GM19351 (cell line): ENCODE results near the gene SACS.

Source experiments
- ATAC-seq: cut with Tn5 transposase; IDR thresholded peaks from one replicate; pipeline ENCODE4 v1.9.1; 2021; ENCODE audit warnings: mild to moderate bottlenecking, moderate library complexity; ENCODE audit not compliant: unreplicated experiment

SACS gene

DNA sequence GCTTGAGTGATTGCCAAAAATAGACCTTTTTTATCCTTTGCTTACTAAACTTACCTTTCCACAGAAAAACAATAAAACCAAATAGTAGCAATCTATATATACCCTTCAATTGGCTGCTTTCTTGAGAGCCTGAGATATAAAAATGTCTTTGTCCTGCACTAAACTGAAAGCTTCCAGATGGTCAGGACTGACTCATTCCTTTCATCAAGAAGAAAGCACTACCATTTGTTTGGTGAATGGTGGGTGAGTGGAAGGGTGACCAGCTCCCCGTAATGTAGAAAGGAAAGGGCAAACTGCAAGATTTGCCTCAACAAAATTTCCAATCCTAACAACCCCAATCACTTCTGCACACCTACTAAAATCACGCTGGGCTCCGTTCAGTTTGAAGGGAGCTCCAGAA is 67.8 kb downstream of the SACS start:
- no peak for ATAC-seq

DNA sequence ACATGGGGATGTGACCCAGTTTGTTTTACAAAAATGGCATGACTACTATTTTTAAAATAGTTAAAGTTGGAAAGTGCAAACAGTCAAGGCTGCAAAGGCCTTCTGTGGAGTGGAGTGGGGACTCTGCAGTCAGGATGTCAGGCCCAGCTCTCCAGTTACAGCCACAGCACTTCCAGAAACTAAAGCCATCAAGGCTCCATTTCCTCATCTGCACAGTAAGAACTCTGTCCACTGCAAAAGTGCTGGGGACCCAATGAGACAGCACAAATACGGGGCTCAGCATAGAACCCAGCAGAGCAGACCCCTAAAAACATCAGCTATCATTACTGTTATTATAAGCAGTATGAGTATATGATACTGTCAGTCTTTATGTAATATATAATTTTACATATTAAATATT is 73.6 kb downstream of the SACS start:
- ATAC-seq: no peak

DNA sequence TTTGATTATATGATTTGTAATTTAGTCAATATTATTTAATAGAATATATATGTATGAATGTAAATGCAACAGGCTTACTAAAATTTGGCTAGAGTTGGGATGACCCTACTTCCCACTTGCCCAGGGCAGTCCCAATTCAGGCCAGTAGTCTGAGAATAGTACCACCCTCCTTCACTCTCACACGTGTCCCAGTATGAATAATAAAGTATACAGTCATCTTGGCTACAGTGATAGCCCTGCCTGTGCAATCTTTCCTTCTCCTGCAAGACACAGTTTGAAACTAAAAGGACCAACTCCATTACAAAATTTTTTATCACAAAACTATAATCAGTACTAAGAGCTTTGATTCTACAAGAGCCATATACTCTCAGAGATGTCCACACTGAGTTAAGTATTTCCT is 76.2 kb downstream of the SACS start:
- no peak for ATAC-seq

DNA sequence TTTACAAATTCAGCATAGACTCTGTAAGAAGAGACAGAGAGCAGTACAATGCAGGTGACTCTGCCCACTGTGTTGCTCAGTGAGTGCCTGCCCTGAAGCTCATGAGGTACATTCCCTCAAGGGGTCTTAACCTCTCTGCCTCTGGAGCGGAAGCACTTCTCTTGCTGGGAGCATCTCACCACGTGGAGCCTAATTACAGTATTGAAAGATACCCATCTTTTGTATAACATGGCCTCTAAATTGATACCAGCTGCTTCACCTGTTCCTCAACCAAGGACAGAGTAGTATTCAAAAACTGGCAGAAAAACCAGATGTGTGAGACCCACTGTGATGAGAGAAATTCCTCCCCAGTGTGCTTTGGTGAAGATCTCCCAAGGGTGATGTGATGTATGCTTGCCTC is 77.1 kb downstream of the SACS start:
- no peak for ATAC-seq

DNA sequence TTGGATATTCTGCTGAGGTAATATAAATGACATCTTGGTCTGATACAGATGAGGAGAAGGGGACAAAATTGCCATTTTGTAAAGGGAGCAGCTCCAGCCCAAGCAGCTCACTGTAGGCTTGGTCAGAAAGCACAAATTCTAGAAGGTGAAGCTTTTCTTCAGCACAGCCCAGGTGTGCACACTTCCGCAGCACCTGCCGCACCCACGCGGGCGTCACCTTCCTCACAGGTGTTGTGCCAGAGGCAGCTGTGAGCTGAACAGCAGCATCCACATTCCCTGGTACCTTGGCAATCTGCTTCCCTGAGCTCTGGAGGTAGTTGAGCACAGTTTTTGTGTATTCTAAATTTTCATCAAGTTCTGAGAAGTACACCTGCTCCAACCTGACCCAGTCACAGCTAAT is 79.0 kb downstream of the SACS start:
- no peak for ATAC-seq

DNA sequence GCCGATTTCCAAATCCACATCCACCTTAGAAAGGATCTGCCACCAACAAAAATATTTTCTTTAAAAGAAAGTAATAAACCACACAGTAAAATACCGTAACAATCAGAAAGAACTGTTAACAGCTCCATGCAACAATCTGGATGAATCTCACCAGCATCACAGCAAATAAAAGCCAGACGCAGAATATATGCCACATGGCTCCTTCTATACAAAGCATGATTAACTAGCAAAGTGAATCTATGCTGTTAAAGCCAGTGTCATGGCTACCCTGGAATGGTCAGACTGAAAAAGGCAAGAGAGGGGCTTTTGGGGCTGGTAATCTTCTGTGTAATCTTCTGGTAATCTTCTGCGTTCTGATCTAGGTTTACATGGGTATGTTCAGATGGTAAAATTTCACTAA is 81.3 kb downstream of the SACS start:
- ATAC-seq: no peak

DNA sequence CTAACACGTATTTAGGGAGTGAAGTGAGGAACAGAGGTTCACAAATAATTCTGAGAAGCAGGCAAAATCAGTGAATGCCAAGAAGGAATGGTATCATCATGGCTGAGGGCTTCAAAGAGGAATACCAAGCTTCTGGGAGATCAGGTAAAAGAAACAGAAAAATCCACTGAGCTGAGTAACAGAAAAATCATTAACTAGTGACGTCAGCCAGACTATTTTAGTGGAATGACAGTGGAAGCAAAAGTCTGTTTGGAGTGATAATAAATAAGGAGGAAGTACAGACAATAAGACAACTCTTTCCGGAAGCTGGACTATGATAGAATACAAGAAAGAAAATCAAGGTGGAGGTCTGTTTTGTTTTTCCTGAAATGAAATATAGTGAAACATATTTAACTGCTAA is 83.5 kb downstream of the SACS start:
- no peak for ATAC-seq

DNA sequence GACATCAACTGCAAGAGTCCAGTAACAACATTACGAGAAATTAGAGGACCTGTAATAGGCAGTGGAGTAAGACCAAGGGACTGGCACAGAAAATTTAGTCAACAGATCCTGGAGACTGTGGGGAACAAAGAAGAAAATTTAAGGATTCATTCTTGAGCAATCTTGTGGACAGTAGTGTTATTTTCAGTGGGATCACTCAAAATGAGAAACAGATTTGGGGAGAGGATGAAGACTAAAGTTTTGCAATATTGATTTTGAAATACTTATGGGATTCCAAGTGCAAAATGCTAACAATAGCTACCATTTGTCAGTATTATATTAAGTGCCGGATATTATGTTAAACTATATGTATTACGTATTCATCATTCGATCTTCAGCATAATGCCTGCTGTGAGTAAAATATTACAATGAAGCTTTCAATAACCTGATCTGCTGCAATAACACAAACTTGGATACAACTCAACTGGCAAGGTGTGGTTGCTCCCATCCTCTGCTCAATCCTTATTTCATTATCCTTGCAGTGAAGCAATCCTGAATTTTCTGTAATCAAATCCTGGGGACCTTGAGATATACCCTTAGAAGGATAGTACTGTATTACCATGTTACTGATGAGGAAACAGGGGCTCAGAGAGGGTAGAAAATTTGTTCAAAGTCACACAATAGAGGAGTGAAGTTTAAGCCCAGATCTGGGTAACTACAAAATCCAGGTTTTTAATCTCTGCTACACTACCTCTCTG is 84.2 kb downstream of the SACS start:
- no peak for ATAC-seq

DNA sequence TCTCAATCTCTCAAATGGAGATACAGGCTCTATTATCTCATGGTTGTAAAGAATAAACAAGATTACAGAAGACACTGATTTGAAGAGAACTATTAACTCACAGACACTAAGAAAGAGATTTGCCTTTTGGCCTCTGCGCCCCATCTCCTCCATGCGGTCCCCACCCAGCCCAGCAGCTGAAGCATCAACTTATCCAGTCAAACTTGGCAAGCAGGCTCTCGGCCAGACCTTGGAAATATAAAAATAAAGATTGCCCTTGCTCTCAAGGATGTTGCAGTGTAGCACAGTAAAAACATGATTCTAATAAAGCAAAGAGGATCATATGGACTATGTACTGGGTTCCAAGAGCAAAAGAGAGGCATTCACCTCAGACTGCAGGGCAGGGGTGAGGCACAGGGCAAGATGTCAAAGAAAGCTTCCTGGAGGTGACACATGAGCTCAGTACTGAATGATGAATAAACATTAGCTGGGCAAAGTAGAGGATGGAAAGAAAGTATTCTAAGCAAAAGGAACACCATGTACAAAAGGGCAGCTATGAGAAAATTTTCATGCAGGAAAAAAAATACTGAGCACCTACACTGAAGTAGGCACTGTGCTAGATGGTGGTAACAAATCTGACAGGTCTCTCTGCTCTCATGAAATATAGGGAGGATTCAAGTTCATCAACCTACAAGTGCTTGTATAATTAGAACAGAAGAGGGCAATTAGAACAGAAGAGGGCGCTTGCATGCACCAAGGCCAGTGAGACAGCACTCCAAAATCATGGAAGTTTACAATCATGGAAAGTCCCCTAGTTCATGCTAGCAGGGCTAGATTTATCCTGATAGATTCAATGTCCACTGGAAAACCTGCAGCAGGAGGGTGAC is 85.0 kb downstream of the SACS start:
- ATAC-seq: no peak

DNA sequence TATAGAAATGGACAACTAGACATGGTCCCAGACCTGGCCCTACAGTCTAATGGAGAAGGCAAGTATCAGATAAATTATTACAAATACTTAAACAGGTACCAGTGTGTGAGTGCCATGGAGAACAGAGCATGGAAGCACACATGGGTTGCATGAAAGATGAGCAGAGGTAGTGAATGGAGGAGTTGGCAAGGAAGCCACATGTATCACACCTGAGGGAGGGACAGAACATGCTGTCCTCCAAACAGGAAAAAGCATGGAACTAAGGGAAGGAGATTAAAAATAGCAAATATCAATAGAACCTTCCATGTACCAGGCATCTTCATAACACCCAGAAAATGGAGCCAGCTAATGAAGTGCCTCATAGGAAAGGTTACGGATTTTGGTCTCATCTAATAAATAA is 85.9 kb downstream of the SACS start:
- ATAC-seq: no peak

DNA sequence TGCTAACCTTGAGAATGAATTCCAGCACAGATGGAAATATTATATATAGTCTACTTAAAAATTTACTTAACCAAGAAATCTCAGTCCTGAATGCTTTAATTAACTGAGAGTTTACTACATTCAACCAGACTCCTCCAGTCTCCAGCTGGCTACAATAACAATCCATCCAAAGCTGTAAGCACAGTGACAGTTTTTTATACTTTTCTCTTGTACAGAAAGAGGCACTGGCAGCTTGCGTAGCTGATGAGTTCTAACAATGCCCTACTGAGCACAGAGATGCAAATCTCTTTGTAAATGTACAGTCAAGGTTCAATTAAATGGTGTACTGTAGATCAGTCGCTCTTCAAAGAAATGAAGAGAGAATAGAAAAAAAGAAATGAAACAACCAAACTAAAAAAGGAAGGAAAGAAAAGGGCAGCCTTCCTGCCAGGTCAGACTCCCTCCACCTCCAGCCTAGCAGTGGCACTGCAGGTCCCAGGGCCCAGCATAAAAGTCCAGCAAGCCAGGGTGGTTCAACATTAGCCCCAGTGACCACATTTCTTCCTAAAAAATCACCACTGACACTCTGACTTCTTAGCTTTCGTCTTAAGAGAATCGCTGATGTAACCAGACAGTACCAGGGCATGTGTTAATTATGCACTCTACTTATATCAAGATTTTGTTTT is 88.4 kb downstream of the SACS start:
- no peak for ATAC-seq

DNA sequence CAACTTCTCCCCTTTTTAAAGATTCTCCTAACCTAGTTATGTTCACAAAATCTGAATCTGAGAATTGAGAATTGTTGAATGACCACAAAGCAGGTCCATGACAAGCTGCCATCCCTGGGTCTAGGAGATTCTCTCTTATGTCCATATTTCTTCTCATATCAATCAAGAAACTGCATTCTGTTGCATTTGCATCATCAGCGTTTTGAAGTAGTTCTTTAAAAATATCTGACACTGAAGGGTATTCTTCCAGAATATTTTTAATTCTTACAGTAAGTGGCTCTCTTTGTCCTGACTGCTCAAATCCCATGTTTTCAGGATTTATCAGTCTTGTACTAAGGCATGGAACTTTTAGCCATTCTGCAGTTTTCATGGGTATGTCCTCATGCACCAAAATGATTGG is 94.3 kb downstream of the SACS start:
- ATAC-seq: no peak

DNA sequence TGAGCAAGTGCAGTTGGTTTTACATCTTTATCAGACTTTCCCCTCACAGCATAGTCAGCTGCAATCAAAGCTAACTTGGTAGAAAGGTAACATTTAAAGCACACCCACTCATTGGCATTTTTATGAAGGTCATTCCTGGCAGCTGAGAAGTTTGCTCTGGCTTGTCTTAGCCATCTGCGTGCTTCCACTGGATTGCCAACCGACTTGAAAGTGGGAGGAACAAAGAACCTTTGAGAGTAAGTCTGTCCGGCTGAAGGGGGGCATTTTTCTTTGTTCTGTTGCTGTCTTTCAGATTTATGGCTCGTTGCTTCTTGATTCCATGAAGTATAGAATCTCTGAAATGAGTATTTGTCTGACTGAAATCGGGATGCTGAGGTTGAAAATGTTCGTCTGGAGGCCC is 103.1 kb downstream of the SACS start:
- ATAC-seq: no peak

DNA sequence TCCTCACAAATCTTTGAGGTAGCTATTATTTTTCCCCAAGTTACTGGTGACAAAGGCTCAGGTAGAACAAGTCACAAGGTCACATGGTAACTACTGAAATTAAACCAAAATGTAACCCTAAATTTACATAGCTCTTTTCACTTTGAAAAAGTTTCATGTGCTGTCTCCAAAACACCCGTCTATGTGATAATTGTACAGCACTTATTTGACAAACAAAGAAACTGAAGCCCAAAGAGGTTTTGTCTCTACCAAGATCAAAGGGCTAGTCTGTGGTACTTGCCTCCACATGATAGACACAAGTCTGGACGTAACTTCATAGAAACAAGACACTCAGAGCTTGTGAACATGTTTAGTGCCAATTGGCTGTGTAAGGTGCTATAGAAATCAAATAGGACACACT is 108.3 kb downstream of the SACS start:
- ATAC-seq: peak; percentile 50

DNA sequence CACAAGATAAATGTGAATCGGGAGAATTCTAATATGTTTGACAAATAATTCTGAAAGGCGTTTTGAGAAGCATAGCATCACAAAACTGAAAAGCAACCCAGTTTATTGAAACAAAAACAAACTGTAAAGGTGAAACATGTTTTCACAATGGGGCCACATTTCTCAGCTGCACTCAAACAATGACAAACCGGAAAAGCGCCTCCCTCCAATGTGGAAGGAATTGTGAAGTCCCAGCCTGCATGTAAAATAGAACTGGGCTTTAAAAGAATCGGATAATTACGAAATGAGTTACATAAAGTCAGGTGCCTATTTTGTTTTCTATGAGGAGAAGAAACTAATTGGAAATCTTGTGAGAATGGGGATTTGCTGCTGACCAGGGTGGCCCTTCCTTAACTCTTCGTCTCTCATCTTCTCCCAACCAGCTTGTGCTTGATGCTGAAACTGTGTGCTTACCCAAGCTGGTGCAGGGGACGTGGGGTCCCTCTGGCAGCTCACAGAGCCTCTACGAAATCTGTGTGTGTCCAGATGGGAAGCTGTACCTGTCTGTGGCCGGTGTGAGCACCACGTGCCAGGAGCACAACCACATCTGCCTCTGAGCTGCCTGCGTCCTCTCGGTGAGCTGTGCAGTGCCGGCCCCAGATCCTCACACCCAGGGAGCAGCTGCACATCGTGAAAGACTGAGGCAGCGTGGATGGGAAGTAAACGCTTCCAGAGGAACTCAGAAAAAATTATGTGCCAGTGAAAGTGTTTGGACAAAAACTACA is 109.4 kb downstream of the SACS start:
- no peak for ATAC-seq

DNA sequence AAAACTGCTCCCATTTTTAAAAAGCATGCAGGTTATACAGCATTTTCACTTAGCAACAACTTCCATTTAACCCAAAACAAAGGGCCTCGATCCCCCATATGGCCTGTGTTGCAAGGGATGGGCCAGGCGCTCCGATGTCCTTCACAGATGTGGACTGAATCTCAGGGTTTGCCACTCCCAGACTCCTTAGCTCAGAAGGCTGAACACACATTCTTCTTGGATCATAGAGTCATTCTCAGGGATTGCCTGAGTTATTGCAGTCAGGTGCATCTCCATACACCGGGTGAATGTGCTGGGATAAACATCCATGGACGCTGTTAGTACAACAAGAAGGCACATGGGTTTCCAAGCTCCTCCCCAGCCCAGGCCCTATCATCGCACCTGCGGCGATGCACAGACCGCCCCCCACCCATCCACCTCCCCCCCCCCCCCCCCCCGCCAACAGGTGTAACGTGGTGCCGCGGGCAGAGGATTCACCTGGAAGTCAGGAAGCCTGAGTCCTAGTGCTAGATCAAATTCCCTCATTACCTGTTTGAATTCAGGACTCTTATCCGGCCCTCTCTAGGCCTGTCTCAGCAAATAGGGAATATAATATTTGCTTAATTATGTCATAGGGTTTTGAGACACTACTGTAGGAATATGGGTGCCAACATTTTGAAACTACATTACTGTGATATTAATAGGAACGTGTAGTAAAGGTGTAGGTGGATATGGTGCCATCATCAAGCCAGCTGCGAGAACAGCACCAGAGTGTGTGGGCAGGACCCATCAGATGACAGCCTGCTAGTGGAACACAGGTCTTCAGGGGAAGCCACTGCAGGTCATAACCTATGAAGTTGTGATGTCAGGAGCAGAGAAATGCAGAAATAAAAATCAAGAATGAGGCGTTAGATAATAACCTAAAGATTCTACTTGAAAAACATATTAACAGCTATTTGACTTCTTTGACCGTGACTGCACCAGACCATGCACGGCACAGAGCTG is 110.9 kb downstream of the SACS start:
- ATAC-seq: no peak

DNA sequence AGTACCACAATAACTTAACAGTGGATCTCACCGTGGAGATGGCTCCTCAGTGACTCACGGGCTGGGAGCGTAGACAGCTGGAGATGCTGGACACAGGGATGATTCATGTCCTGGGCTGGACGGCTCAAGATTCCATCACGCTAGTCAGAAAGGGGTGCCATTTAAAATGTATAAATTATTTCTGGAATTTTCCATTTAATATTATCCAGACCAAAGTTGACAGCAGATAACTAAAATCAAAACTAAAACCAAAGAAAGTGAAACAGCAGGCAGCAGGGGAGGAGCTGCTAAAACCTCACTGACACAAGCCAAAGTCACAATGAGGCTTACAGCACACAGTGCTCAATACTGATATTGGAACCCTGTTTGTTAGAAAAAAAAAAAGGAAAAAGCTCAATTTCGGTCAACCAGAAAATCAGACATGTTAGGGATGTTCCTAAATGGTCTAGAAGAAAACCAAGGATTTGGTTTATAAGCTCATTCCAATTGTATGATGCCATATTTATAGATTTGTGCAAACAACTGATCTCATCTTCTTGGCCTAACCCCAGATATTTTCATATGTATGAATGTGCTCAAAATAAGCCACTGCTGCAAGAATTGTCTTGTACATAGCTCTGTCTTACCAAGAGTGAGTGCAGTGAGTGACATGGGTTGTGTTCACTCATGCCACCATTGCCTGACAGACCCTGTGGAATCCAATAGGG is 111.8 kb downstream of the SACS start:
- ATAC-seq: peak; percentile 78

DNA sequence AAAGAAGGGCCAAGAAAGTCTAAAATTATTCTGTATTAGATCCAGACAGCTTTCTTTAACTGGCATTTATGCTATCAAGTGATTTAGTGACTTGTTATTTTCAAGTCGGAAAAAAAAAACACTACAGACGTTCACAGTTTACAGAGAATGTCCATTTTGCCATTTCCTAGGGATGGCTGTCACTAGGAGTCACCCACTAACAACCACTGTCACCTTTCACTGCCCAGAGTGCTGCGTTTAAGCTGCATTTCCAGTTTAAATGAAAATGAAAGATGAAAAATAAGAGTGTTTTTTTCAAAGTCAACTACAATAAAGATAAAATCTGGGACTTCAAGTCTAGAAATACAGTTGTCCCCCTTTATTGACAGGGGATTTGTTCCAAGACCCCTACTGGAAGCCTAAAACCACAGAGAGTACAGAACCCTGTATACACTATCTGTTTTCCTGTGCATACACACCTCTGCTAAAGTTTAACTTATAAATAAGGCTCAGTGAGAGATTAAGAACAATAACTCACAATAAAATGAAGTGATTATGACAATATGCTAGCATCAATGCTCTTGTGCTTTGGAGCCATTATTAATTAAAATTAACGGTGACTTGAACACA is 112.5 kb downstream of the SACS start:
- ATAC-seq: no peak

DNA sequence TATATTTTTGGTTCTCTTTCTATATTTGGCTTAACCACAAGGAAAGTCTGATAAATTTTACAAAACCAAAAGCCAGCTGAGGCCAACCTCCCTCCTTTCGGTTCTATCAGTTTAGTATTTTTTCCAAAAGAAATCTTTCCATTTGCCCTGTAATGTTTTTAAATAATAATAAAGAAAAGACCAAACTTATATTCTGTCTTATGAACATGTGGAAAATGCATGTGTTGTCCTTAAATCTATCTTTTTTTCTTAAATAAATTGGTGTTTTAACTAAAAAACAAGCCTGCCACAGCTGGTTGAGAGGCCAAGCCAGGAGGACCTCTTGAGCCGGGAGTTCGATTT is 113.6 kb downstream of the SACS start:
- ATAC-seq: no peak
